ENCODE measurements around the gene CDKN2AIP.
A peak's percentile ranks its signal among the peaks of the same experiment; 100 is the strongest.
"Not testable (repeated sequence)": the region's sequence is repeated elsewhere in the genome, so short reads cannot be mapped to it uniquely, and the experiment has no call there.

Gene CDKN2AIP

DNA sequence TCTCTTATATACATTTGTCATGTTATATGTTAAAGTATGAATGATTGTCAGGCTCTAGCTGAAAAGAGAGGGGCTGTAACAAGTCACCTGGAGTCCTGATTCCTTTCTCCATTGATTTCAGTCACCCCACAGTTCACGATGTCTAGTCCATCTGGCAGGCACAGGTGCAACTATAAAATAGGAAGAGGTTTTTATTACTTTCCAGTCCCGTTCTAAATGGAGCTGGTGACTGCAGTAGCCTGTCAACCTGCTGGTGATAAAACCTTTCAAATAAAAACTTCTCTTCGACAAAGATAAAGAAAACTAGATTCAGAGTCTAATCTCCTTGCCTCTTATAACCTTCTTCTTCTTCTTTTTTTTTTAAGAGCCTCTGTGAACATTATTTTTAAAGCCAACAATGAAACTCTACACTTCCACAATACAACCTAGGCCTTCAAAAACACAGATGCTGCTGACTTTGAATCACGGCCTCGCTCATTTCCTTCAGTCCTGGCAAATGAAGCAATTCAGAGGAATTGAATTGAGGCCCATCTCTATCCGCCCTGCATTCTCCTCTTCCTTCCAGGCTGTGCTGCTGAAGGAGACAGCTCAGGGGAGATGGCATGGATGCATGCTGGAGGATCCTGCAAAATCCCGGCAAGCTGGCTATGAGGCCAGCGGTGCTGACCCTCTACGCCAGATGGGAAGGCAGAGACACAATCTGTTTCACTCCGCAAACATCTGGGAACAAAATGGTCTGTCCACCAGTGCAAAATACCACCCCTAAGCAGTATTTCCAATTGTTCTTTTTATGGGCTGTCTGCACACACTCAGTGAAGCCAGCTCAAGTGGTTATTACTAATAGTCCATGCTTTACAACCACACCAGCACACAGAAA, 27.3 kb upstream of the CDKN2AIP start:
- no peak for DNase-seq

DNA sequence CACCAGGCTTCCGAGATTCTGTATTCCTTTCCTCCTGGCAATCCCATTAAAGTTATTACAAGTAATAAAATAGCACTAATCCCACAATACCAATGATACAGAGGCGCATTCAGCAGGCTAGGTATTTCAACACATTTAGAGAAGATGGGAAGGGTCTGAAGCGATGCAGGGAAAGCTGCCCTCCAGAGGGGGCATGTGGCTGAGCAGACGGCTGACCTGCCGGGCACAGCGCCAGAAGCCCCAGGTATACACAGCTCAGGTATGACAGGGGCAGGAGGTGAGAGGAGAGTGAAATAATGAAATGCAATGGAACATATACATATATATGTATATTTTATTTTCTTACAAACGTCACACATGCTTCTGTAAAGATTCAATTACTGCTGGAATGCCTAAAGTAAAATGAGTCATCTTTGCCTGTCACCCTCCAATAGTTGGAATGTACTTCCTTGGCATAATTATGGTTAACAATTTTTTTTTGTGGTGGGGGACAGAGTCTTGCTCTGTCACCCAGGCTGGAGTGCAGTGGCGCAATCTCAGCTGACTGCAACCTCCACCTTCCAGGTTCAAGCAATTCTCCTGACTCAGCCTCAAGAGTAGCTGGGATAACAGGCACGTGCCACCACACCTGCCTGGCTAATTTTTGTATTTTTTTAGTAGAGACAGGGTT, 21.3 kb upstream of the CDKN2AIP start:
- no peak for DNase-seq

DNA sequence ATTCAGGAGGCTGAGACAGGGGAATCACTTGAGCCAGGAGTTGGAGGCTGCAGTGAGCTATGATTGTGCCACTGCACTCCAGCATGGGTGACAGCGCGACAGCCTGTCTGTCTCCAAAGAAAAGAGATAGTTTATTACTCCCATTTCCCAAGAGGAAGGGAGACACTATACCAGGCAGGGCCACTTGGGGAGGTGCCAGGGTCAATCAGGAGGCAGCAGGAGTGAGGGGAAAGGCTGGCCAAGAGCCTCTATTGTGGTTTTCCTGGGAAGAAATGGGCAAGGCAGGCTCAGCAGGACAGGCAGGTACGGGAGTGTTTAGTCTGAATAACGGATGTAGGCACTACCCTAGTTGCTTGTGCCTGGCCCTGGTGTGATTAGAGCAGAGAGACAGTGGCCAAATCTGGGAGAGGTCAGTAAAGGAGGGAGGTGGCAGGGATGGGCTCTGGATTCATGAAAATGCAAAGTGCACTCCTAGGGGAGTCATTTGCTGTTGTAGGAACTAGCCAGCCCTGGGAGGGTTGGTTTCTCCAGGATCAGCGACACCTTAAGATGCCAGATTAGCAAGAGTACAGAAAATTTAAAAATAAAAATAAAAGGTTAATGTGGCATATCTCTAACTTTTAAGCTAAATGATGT, 20.2 kb upstream of the CDKN2AIP start:
- no peak for DNase-seq

DNA sequence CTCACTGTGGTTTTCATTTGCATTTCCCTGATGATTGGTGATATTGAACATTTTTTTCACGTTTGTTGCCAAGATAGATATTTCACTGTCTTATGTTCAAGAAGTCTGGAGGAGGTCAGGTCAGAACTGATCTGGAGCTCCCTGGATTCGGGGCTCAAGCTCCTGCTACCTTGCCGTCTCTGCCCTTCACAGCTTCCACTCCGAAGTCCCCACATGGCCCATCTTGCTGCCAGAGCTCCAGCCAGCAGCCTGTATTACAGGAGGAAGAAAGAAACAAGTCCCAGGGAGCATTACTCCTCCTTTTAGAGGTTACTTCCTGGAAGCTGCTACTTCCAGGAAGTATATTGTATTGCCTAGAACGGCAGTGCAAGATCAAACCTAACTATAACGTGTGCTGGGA, 17.9 kb upstream of the CDKN2AIP start:
- DNase-seq: no peak

DNA sequence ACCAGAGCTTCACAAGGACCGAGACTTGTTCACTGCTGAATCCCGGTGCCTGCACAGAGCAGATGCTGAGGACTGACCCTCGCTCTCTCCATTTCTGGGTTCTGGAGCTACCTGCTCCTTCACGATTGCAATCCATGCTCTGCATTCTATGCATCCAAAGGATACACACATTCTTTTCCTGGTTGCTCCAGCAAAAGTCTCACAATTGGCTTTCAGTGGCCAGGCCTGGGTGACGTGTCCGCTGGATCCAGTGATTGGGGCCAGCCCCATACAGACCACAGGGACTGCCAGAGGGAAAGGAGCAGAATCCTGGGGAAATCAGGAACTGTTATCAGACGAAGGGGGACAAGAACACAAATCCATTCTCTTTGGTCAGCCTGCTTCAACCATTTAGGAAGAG, 14.9 kb upstream of the CDKN2AIP start:
- DNase-seq: no peak

DNA sequence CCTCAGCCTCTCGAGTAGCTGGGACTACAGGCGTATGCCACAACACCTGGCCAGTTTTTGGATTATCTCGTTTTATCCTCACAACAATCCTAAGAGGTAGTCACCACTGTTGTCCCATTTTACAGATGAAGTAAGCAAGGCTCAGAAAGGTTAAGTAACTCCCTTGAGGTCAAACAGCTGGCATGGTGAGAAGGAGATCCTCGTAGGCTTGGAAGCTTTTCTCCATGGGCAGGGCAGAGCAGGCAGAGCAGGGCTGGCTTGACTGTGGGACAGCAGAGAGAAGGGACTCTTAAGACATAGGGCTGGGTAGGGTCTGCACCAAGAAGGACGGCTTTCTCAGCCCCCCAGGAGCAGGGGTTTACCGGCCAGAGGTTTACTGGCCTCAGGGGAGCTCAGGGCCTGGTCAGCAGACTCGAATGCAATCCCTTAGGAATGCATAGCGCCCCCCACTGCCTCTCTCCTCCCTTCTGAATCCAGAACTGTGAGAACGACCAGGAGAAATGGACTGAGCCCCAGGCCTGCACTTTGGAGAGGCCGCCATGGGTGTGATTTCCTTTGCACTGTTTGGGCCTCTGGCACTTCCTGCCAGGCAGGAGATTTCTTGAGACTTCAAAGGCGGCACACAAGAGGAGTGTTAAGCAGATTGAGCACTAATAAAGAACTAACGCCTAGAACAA, 14.0 kb upstream of the CDKN2AIP start:
- no peak for DNase-seq

DNA sequence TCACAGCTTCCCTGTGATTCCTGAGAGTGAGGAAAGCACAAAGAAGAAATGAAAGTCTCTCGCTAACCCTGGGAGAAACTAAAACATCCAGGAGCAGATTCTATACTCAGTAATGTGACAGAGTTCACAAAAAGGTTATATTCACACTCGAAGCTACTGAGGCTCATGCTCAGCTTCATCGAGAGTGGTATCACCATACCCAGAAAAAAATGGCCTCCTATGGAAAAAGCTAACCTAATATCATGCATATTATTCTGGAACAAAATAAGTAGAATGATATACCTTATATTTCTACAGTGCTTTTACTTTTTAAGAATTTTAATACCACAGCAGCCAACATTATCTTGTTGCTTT, 13.5 kb upstream of the CDKN2AIP start:
- no peak for DNase-seq

DNA sequence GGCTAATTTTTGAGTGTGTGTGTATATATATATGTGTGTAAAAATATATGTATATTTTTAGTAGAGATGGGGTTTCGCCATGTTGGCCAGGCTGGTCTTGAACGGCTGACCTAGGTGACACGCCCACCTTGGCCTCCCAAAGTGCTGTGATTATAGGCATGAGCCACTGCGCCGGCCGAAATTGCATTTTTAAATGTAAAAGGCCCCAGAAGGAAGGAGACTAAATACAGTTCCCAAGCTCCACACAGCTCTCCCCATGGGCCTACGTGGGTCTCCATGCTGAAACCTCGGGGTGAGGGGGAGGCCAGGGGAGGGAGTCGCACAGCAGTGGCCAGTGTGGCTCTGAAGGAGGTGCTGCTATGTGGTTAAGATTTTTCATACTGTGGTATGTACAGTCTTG, 12.8 kb upstream of the CDKN2AIP start:
- no peak for DNase-seq

DNA sequence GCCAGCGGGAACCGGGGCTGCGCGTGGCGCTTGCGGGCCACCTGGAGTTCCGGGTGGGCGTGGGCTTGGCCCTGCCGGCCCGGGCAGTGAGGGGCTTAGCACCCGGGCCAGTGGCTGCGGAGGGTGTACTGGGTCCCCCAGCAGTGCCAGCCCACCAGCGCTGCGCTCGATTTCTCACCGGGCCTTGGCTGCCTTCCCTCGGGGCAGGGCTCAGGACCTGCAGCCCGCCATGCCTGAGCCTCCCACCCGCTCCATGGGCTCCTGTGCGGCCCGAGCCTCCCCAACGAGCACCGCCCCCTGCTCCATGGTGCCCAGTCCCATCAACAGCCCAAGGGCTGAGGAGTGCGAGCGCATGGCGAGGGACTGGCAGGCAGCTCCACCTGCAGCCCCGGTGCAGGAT, 11.3 kb upstream of the CDKN2AIP start:
- not testable (repeated sequence) for DNase-seq

DNA sequence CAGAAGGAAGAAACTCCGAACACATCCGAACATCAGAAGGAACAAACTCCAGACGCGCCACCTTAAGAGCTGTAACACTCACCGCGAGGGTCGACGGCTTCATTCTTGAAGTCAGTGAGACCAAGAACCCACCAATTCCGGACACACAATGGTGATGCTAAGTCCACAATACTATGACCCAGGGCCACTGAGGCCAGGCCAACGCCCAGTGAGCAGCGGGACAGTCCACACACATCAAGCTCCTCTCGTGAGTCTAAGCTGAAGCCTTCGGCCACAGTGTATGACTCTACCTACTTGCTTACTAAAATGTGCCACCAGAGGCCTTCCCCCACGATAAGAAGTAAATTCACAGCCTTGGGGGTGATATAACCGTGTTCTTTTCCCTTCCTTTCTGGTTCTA, 10.2 kb upstream of the CDKN2AIP start:
- no peak for DNase-seq

DNA sequence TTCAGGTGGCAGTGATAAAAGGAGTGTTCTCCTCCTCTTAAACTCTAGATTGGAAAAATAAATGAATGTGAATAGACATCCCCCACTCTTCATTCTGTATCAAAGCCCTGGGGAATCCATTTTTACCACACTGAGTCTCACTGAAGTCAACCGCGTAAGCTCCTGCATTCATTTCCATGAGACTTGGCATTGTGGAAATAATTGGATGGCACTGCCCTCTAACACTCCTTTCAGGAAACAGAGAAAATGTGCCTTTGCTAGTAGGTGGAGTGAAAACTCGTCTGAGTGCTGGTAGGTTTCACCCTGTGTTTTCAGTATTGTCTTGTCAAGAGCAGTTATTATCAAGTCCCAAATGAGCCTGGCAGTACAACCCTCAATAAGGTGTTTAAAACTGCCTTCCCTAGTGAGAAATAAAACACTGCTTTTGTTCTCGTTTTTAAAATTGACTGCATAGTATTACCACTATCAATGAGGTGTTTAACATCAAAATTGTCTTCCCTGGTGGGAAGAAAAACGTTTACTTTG, 9.7 kb upstream of the CDKN2AIP start:
- peak; percentile 47 for DNase-seq

DNA sequence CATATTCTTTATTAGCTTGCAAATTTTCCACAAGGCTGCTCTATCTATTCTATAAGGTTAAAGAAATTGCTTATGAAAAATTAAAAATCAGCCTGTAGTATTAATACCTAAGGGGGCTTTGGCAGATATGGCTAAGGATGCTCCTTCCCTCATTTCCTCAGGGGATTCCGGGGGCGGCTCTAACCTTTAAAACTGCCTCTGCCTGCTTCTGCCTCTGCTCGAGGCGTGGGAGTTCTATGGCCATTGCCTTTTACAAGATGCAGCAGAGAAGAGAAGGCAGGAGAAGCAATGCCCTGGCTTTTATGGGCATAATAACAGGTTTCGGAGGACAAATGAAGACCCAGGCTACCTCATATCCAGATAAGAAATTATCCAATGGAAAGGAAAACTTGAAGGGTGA, 8.6 kb upstream of the CDKN2AIP start:
- no peak for DNase-seq

DNA sequence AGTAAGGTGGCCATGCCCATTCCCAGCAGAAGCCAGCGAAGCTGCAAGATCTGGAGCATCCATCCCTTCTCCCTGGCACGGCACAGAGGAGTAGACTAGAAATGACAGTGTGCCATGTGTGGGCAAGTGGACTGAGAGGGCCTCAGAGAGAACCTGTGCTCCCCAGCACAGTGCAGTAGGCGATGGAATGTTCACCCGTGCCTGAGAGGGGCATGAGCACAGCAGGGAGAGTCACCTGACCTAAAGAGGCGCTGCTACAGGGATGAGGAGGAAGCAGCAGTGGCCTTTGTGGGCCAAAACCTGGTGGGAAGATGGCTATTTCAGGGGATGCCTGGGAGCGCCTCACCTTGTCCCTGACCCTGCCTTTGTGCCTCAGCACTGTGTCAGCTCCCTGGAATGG, 8.0 kb upstream of the CDKN2AIP start:
- DNase-seq: no peak

DNA sequence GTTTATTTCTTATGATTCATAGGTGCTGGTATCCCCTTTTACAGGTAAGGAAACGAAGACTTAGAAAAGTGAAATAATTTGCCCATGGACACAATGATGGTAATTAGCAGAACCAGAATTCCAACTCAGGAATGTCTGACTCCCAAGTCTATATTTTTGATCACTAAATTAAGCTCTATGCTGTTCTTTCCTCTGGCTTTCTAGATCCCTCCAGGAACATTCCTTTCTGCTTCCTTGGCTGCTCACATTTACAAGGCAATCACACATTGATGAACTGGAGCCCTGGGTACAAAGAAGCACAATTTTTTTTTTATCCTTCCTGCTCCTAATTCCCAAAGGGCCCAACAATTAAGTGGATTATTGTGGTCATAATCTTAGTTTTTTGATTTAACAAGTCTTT, 7.0 kb upstream of the CDKN2AIP start:
- no peak for DNase-seq

DNA sequence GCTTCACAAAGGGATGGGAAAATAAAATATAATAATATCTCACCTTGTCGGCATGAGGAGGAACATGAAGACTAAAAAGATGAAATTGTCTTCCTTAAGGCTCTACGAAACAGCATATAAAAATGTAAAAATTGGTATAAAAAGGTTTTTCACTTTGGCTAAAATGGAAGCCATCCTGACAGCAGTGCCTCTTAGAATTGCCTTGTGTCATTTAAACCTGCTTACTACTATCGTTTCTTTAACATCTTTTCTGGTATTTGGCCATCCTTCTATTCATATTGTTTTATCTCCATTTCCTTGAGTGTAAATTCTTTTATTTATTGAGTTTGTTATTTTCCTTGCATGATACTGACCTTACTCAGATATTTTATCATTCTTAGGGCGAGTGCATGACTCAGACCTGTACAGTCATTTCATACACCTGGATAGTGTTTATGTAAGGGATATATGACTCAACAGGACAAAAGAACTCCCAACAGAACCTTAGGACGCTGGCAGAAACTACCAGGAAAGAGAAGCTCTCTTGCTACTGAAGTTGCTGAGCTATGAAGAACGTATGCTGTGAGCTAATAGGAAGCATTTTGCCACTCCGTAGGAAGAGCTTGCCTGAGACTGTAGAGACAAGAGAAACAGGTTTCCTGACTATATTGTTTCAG, 5.8 kb upstream of the CDKN2AIP start:
- DNase-seq: no peak

DNA sequence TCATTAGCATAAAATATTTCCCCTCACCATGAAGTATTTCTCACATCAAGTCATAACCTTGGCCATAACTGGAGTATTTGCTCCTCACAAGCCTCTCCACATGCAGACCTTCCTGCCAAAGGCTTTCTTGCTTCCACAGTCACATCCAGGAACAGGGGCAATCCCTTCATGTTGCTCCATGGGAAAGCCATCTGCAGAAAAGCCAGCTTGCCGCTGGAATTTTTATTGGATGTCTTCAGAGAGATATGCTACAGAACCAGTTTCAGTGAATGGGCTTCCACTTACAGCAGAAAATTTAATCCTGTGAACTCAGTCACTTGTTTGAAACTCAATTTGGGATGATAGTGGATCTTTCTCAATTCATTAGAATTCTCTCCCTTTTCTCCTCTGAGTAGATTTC, 3.2 kb upstream of the CDKN2AIP start:
- no peak for DNase-seq

DNA sequence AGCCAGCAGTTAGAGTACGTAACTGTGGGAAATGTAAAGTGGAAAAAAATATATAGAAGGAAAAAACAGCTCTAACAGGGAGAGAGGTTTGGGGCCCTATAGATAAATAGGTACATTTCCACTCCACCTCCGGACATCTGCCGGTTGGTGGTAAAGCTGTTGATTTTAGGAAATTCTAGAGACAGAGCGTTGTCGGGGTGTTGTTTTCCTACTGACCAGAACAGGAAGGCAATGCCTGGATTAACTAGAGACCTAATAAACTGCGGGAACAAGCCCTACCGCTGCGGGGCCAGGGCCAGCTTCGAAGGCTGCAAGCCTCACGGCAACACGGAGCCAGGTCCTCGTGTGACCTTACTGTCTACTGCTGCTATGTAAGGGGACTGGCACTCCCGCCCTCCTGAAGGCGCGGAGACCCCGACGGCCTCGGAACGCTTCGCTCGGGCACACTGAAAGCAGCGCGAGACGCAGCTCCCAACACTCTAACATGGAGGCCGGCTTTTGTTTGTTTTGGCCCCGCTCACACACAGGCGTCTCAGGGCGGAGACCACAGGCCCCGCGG, 702 bp upstream of the CDKN2AIP start:
- no peak for DNase-seq

DNA sequence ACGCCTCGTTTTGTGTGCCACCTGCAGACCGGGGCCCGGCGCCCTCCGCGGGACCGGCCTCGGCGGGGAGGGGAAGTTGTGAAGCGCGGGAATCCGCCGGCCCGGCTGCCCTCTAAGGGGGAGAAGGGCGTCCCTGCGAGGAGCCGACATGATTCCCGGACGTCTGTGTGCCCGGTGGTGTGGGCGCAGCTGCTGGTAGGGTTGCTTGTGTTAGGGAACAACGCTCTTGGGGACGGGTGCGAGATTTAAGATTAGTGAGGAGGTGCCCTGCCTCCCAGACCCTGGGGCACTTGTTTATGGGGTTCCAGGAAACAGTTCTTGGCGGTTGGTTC, 627 bp downstream of the CDKN2AIP start:
- no peak for DNase-seq

DNA sequence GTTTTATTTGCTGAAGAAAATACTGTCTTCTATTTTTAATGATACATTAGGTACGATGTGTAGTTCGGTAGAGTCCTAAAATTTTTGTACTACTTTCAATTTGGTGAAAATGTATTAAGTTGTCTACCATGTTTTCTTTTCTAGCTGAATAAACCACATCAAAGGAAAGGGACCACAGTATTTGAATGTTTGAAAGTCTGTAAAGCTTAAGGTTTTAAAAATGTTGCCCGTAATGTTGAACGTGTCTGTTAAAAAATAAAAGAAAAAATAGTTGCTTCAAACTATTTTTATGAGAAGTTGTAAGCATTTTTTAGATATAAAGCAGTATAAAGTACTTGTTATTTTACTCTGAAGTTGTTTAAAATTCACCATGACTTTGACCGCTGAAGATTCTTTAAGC, 3.2 kb downstream of the CDKN2AIP start:
- no peak for DNase-seq

DNA sequence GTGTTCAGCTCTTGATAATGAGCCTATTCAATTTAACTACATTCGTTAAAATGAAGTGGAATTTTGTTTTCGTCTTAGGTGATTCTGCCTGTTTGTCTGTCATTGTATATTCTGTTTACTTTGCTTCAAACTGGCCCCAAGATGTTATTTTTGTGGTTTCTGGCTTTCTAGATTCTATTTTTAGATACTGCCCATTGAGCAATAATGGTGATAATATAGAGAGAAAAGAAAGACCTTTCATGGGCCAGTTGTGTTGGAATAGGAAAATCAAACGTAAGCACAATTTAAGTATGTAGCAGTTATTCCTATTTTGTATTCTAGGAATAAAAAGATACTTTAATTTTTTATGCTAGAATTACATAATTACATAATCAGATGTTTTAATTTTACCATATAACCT, 4.0 kb downstream of the CDKN2AIP start:
- DNase-seq: no peak

DNA sequence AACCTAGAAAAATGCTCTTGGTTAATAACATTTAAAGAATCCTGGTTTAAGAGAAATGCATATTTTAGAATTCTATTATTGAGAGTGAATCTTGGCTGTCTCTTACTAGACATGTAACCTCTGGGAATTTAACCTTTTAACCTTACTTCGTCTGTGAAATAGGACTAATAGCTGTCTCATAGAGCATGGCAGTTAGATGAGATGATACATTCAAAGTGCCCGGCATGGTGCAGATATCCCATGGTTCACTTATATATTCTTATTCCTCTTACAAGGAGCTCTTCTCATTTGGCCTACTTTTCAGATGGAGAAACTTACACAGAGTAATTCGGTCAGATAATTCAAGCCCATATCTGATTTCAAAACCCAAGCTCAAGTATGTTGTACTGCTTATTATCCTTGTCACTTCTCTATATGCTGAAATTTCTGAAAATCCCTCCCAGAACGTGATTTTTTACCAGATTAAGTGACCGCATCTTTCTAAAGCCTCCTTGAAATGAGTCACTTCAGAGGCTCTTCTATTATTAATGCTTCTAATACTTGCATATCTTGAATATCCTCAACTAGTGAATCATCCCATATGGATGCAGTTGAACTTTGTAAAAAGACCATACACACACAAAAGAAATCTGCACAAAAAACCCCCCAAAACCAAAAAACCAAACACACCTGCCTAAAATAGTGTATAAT, 4.9 kb downstream of the CDKN2AIP start:
- no peak for DNase-seq

DNA sequence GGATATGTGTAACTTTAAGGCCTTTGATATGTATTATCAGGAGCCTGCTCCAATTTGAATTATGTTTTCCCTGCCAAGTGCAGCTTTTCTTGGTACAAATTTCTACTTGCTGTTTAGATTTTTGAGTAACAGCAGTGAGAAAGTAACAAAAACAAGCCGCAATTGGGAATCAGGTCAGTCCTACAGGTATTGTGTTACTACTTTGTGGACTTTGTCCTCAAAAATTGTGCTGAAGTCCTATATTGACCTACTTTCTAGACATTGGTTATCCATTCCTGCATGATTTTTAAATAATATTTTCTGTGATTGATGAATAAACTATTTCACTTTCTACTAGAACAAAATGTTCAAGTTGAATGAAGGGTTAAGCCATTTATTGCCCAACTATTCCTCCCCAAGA, 5.7 kb downstream of the CDKN2AIP start:
- no peak for DNase-seq
